ENCODE measurements around the gene LUC7L.
"Not testable (repeated sequence)": the region's sequence is repeated elsewhere in the genome, so short reads cannot be mapped to it uniquely, and the experiment has no call there.

The LUC7L gene

GRCh38 chr16:269061-269796 lies 40.0 kb upstream of the LUC7L start:
- Histone ChIP-seq H3K4me3 (ENCODE audit: low read length) (no peak overlapping the region), H3K9ac (ENCODE audit: low read length) (no peak overlapping the region), H3K36me3 (ENCODE audit: control insufficient read depth, insufficient read depth, low read length, severe bottlenecking) (peaks cover 6% of the 10 kb centered on the region), H3K9me3 (ENCODE audit: control insufficient read depth, low read length) (no peaks in the 10 kb centered on the region), H3K27me3 (replicated peaks; ENCODE audit: control insufficient read depth, insufficient read depth, low read length) (no peaks in the 10 kb centered on the region), H3K4me1 (ENCODE audit: control insufficient read depth, insufficient read depth, low read length) (no peaks in the 10 kb centered on the region)
- DNase-seq (ENCODE audit: low read depth): no peak

- Histone ChIP-seq H3K9ac (ENCODE audit: low read length) (no peak overlapping the region), H3K4me1 (ENCODE audit: control insufficient read depth, insufficient read depth, low read length) (no peaks in the 10 kb centered on the region), H3K27me3 (replicated peaks; ENCODE audit: control insufficient read depth, insufficient read depth, low read length) (no peaks in the 10 kb centered on the region), H3K9me3 (ENCODE audit: control insufficient read depth, low read length) (no peaks in the 10 kb centered on the region), H3K4me3 (ENCODE audit: low read length) (no peak overlapping the region), H3K36me3 (ENCODE audit: control insufficient read depth, insufficient read depth, low read length, severe bottlenecking) (peaks cover 14% of the 10 kb centered on the region)
- no peak for DNase-seq (ENCODE audit: low read depth)
Observed at GRCh38 chr16:268141-269053, 39.1 kb upstream of the LUC7L start.

- H3K4me1 ChIP-seq (ENCODE audit: control insufficient read depth, insufficient read depth, low read length); DNase-seq (ENCODE audit: low read depth); H3K9me3 ChIP-seq (ENCODE audit: control insufficient read depth, low read length); H3K4me3 ChIP-seq (ENCODE audit: low read length); H3K27me3 ChIP-seq (replicated peaks; ENCODE audit: control insufficient read depth, insufficient read depth, low read length); H3K9ac ChIP-seq (ENCODE audit: low read length): not testable (repeated sequence)
- H3K36me3 ChIP-seq (ENCODE audit: control insufficient read depth, insufficient read depth, low read length, severe bottlenecking): peaks cover 19% of the 10 kb centered on the region
Observed at GRCh38 chr16:267562-267961, 38.3 kb upstream of the LUC7L start.

- Histone ChIP-seq H3K36me3 (ENCODE audit: control insufficient read depth, insufficient read depth, low read length, severe bottlenecking) (peaks cover 30% of the 10 kb centered on the region), H3K9ac (ENCODE audit: low read length) (no peak overlapping the region), H3K4me3 (ENCODE audit: low read length) (no peak overlapping the region), H3K9me3 (ENCODE audit: control insufficient read depth, low read length) (no peaks in the 10 kb centered on the region), H3K27me3 (replicated peaks; ENCODE audit: control insufficient read depth, insufficient read depth, low read length) (no peaks in the 10 kb centered on the region), H3K4me1 (ENCODE audit: control insufficient read depth, insufficient read depth, low read length) (no peaks in the 10 kb centered on the region)
- DNase-seq (ENCODE audit: low read depth): no peak
Observed at GRCh38 chr16:266258-267164, 37.3 kb upstream of the LUC7L start.

GRCh38 chr16:265711-266110 lies 36.5 kb upstream of the LUC7L start:
- H3K4me3 ChIP-seq (ENCODE audit: low read length): no peak overlapping the region
- peaks cover 38% of the 10 kb centered on the region for H3K36me3 ChIP-seq (ENCODE audit: control insufficient read depth, insufficient read depth, low read length, severe bottlenecking)
- H3K27me3 ChIP-seq (replicated peaks; ENCODE audit: control insufficient read depth, insufficient read depth, low read length): no peaks in the 10 kb centered on the region
- H3K4me1 ChIP-seq (ENCODE audit: control insufficient read depth, insufficient read depth, low read length): no peaks in the 10 kb centered on the region
- H3K9ac ChIP-seq (ENCODE audit: low read length): no peak overlapping the region
- no peaks in the 10 kb centered on the region for H3K9me3 ChIP-seq (ENCODE audit: control insufficient read depth, low read length)
- no peak for DNase-seq (ENCODE audit: low read depth)

- no peak for DNase-seq (ENCODE audit: low read depth)
- Histone ChIP-seq H3K4me1 (ENCODE audit: control insufficient read depth, insufficient read depth, low read length) (no peaks in the 10 kb centered on the region), H3K4me3 (ENCODE audit: low read length) (no peak overlapping the region), H3K27me3 (replicated peaks; ENCODE audit: control insufficient read depth, insufficient read depth, low read length) (no peaks in the 10 kb centered on the region), H3K9me3 (ENCODE audit: control insufficient read depth, low read length) (no peaks in the 10 kb centered on the region), H3K9ac (ENCODE audit: low read length) (no peak overlapping the region), H3K36me3 (ENCODE audit: control insufficient read depth, insufficient read depth, low read length, severe bottlenecking) (peaks cover 44% of the 10 kb centered on the region)
Observed at GRCh38 chr16:265002-265529, 35.8 kb upstream of the LUC7L start.

GRCh38 chr16:264440-264951 lies 35.2 kb upstream of the LUC7L start:
- H3K36me3 ChIP-seq (ENCODE audit: control insufficient read depth, insufficient read depth, low read length, severe bottlenecking): peaks cover 50% of the 10 kb centered on the region
- H3K4me3 ChIP-seq (ENCODE audit: low read length): no peak overlapping the region
- no peak overlapping the region for H3K9ac ChIP-seq (ENCODE audit: low read length)
- no peaks in the 10 kb centered on the region for H3K4me1 ChIP-seq (ENCODE audit: control insufficient read depth, insufficient read depth, low read length)
- H3K27me3 ChIP-seq (replicated peaks; ENCODE audit: control insufficient read depth, insufficient read depth, low read length): no peaks in the 10 kb centered on the region
- no peak for DNase-seq (ENCODE audit: low read depth)
- no peaks in the 10 kb centered on the region for H3K9me3 ChIP-seq (ENCODE audit: control insufficient read depth, low read length)

- no peaks in the 10 kb centered on the region for H3K27me3 ChIP-seq (replicated peaks; ENCODE audit: control insufficient read depth, insufficient read depth, low read length)
- peaks cover 56% of the 10 kb centered on the region for H3K36me3 ChIP-seq (ENCODE audit: control insufficient read depth, insufficient read depth, low read length, severe bottlenecking)
- no peaks in the 10 kb centered on the region for H3K9me3 ChIP-seq (ENCODE audit: control insufficient read depth, low read length)
- no peak overlapping the region for H3K4me3 ChIP-seq (ENCODE audit: low read length)
- H3K4me1 ChIP-seq (ENCODE audit: control insufficient read depth, insufficient read depth, low read length): no peaks in the 10 kb centered on the region
- no peak for DNase-seq (ENCODE audit: low read depth)
- H3K9ac ChIP-seq (ENCODE audit: low read length): no peak overlapping the region
Observed at GRCh38 chr16:263944-264343, 34.7 kb upstream of the LUC7L start.

GRCh38 chr16:263182-263774 lies 34.0 kb upstream of the LUC7L start:
- Histone ChIP-seq H3K27me3 (replicated peaks; ENCODE audit: control insufficient read depth, insufficient read depth, low read length) (no peaks in the 10 kb centered on the region), H3K4me1 (ENCODE audit: control insufficient read depth, insufficient read depth, low read length) (no peaks in the 10 kb centered on the region), H3K9ac (ENCODE audit: low read length) (no peak overlapping the region), H3K4me3 (ENCODE audit: low read length) (no peak overlapping the region), H3K36me3 (ENCODE audit: control insufficient read depth, insufficient read depth, low read length, severe bottlenecking) (peaks cover 56% of the 10 kb centered on the region), H3K9me3 (ENCODE audit: control insufficient read depth, low read length) (no peaks in the 10 kb centered on the region)
- no peak for DNase-seq (ENCODE audit: low read depth)

- Histone ChIP-seq H3K27me3 (replicated peaks; ENCODE audit: control insufficient read depth, insufficient read depth, low read length) (no peaks in the 10 kb centered on the region), H3K4me3 (ENCODE audit: low read length) (no peak overlapping the region), H3K9me3 (ENCODE audit: control insufficient read depth, low read length) (no peaks in the 10 kb centered on the region), H3K36me3 (ENCODE audit: control insufficient read depth, insufficient read depth, low read length, severe bottlenecking) (peaks cover 56% of the 10 kb centered on the region), H3K9ac (ENCODE audit: low read length) (no peak overlapping the region), H3K4me1 (ENCODE audit: control insufficient read depth, insufficient read depth, low read length) (no peaks in the 10 kb centered on the region)
- DNase-seq (ENCODE audit: low read depth): no peak
Observed at GRCh38 chr16:262121-262745, 33.0 kb upstream of the LUC7L start.
